COLO668 (cell line): ENCODE measurements around the gene LTF.
"Not testable (repeated sequence)": the region's sequence is repeated elsewhere in the genome, so short reads cannot be mapped to it uniquely, and the experiment has no call there.

Experiments used
- DNase-seq: peaks from one replicate; lab custom pipeline; 2025; ENCODE audit not compliant: unreplicated experiment; lab: John Stamatoyannopoulos, UW

The LTF gene

GRCh38 chr3:46398186-46398955 is 66.3 kb downstream of the LTF start:
- DNase-seq = no peak

- no peak for DNase-seq
These were observed 67.6 kb downstream of the LTF start for GRCh38 chr3:46397111-46397510.

GRCh38 chr3:46395766-46396530 is 68.8 kb downstream of the LTF start:
- no peak for DNase-seq

- DNase-seq = no peak
These were observed 69.5 kb downstream of the LTF start for GRCh38 chr3:46395210-46395661.

- DNase-seq = peak; percentile 2
These were observed 70.9 kb downstream of the LTF start for GRCh38 chr3:46393554-46394434.

GRCh38 chr3:46393011-46393410 is 71.7 kb downstream of the LTF start:
- no peak for DNase-seq

GRCh38 chr3:46391526-46391925 is 73.2 kb downstream of the LTF start:
- not testable (repeated sequence) for DNase-seq

GRCh38 chr3:46389306-46389705 is 75.4 kb downstream of the LTF start:
- no peak for DNase-seq

- DNase-seq = not testable (repeated sequence)
These were observed 75.9 kb downstream of the LTF start for GRCh38 chr3:46388847-46389246.

- no peak for DNase-seq
These were observed 78.5 kb downstream of the LTF start for GRCh38 chr3:46386205-46386604.
